HUES48 (cell line): ENCODE data around the gene PSAPL1.

Experiments
- H3K27ac ChIP-seq: one replicate; pipeline ENCODE4 v1.7.0; 2013; ENCODE audit warnings: low read depth, low read length, inconsistent platforms
- H3K27me3 ChIP-seq: 2 replicates; pipeline ENCODE4 v1.6.1; 2013; ENCODE audit warnings: mild to moderate bottlenecking, low read length; ENCODE audit not compliant: control insufficient read depth, insufficient read depth
- H3K36me3 ChIP-seq: 2 replicates; pipeline ENCODE4 v1.6.1; 2013; ENCODE audit warnings: low read length; ENCODE audit not compliant: control insufficient read depth, insufficient read depth
- H3K4me1 ChIP-seq: 2 replicates; pipeline ENCODE4 v1.6.1; 2013; ENCODE audit warnings: mild to moderate bottlenecking, low read length; ENCODE audit not compliant: control insufficient read depth, insufficient read depth
- H3K4me3 ChIP-seq: 2 replicates; pipeline ENCODE4 v1.5.1; 2013; ENCODE audit warnings: mild to moderate bottlenecking, low read depth, low read length
- H3K9ac ChIP-seq: 2 replicates; pipeline ENCODE4 v1.6.1; 2013; ENCODE audit warnings: mild to moderate bottlenecking, low read depth, low read length, moderate library complexity
- H3K9me3 ChIP-seq: 2 replicates; pipeline ENCODE4 v1.6.1; 2013; ENCODE audit warnings: low read length; ENCODE audit not compliant: control insufficient read depth, insufficient read depth

Gene PSAPL1

GRCh38 chr4:7387925-7388324 is 46.8 kb downstream of the PSAPL1 start:
- no peaks in the 10 kb centered on the region for H3K27me3 ChIP-seq
- H3K4me1 ChIP-seq, result no peaks in the 10 kb centered on the region
- H3K9ac ChIP-seq, result no peak overlapping the region
- no peaks in the 10 kb centered on the region for H3K9me3 ChIP-seq
- H3K4me3 ChIP-seq, result no peak overlapping the region
- H3K36me3 ChIP-seq, result no peaks in the 10 kb centered on the region
- H3K27ac ChIP-seq, result no peak overlapping the region

- no peaks in the 10 kb centered on the region for H3K4me1 ChIP-seq
- no peaks in the 10 kb centered on the region for H3K36me3 ChIP-seq
- H3K27ac ChIP-seq, result no peak overlapping the region
- no peak overlapping the region for H3K9ac ChIP-seq
- H3K27me3 ChIP-seq, result no peaks in the 10 kb centered on the region
- H3K9me3 ChIP-seq, result no peaks in the 10 kb centered on the region
- H3K4me3 ChIP-seq, result no peak overlapping the region
Measured at GRCh38 chr4:7384929-7385890, 49.5 kb downstream of the PSAPL1 start.

GRCh38 chr4:7384003-7384928 is 50.5 kb downstream of the PSAPL1 start:
- Histone ChIP-seq H3K36me3 (no peaks in the 10 kb centered on the region), H3K27me3 (no peaks in the 10 kb centered on the region), H3K27ac (no peak overlapping the region), H3K9ac (no peak overlapping the region), H3K9me3 (no peaks in the 10 kb centered on the region), H3K4me1 (no peaks in the 10 kb centered on the region), H3K4me3 (no peak overlapping the region)

DNA sequence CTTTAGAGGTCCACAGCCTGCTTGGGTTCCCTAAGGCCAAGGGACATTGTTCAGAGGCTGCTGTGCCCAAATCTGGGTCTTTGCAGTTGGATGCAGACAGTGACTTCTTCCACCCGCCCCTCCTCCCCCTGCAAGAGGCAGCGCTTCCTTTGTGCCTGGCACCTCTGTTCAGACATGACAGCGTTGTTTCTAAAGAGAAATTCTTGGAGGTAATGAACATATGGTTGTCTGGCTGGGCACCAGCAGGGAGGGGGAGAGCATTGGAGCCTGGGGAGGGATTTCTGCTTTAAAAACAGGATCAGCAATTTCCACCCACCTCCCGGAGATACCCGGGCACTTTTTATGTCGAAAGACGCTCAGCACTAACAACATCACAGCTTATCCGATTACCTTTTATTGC is 51.5 kb downstream of the PSAPL1 start:
- H3K4me3 ChIP-seq, result no peak overlapping the region

DNA sequence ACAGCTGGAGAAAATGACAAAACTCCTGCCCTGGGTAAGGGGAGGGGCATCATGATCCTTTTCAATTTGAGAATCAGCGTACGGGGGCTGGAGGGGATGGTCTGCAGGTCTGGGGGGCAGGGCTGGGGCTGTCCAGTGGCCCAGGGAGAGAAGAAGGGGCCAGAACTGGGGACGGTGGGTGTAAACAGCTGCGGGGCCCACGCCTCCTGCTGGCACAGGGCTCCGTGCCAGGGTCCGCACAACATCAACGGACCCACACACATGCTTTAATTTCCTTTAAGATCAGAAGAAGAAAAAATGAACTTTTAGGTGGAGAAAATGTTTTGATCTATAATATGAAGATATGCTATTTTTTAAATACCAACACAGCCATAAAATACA is 52.1 kb downstream of the PSAPL1 start:
- Histone ChIP-seq H3K27ac (no peak overlapping the region), H3K9me3 (no peaks in the 10 kb centered on the region), H3K4me1 (no peaks in the 10 kb centered on the region), H3K27me3 (no peaks in the 10 kb centered on the region), H3K36me3 (no peaks in the 10 kb centered on the region), H3K9ac (no peak overlapping the region), H3K4me3 (no peak overlapping the region)

More for the DNA sequence above, 51.5 kb downstream of the PSAPL1 start:
- H3K9me3 ChIP-seq, result no peaks in the 10 kb centered on the region
- H3K9ac ChIP-seq, result no peak overlapping the region
- no peaks in the 10 kb centered on the region for H3K27me3 ChIP-seq
- H3K36me3 ChIP-seq, result no peaks in the 10 kb centered on the region
- no peaks in the 10 kb centered on the region for H3K4me1 ChIP-seq
- no peak overlapping the region for H3K27ac ChIP-seq

GRCh38 chr4:7381890-7382633 is 52.7 kb downstream of the PSAPL1 start:
- Histone ChIP-seq H3K4me1 (no peaks in the 10 kb centered on the region), H3K36me3 (no peaks in the 10 kb centered on the region), H3K9me3 (no peaks in the 10 kb centered on the region), H3K27ac (no peak overlapping the region), H3K4me3 (no peak overlapping the region), H3K9ac (no peak overlapping the region), H3K27me3 (no peaks in the 10 kb centered on the region)

GRCh38 chr4:7381221-7381889 is 53.4 kb downstream of the PSAPL1 start:
- H3K27ac ChIP-seq, result no peak overlapping the region
- H3K36me3 ChIP-seq, result no peaks in the 10 kb centered on the region
- no peaks in the 10 kb centered on the region for H3K9me3 ChIP-seq
- no peaks in the 10 kb centered on the region for H3K4me1 ChIP-seq
- H3K4me3 ChIP-seq, result no peak overlapping the region
- no peak overlapping the region for H3K9ac ChIP-seq
- H3K27me3 ChIP-seq, result no peaks in the 10 kb centered on the region
